Posterior cingulate gyrus (tissue), 11 donors: ENCODE measurements around the gene MYADM.
"Not testable (repeated sequence)": the region's sequence is repeated elsewhere in the genome, so short reads cannot be mapped to it uniquely, and the experiment has no call there.

Source experiments
- DNase-seq, 10 donors: peaks; one replicate each; pipeline versions ENCODE4 v3.0.0 to v3.0.0-alpha.2; 2020 to 2021; ENCODE audit warnings: mixed read lengths in 3 of 10
- intact Hi-C: fragments of 100-400 bp; cut with DNase I; formaldehyde crosslinking; loops from one replicate; pipeline ENCODE4 v1.15.1; 2023

Gene MYADM

GRCh38 chr19:53868091-53868891, 608 bp downstream of the MYADM start:
- intact Hi-C loops, result no loop called here
- DNase-seq, result peak in 3 of 10 donors; percentile 20 to 88 (median 83)

GRCh38 chr19:53868892-53869804, 1.5 kb downstream of the MYADM start:
- intact Hi-C loops, result no loop called here

GRCh38 chr19:53869805-53870484, 2.3 kb downstream of the MYADM start:
- DNase-seq, intact Hi-C loops: not testable (repeated sequence)

More at GRCh38 chr19:53868892-53869804, 1.5 kb downstream of the MYADM start:
- peak; percentile 37 to 92 (median 63) for DNase-seq

- no peak for DNase-seq
- intact Hi-C loops, result no loop called here
These were observed 2.8 kb downstream of the MYADM start for GRCh38 chr19:53870485-53870844.

- DNase-seq, result no peak
- intact Hi-C loops, result no loop called here
These were observed 3.8 kb downstream of the MYADM start for GRCh38 chr19:53871454-53871853.

- DNase-seq, result peak in 1 of 10 donors; percentile 23
- intact Hi-C loops, result no loop called here
These were observed 5.1 kb downstream of the MYADM start for GRCh38 chr19:53872762-53873161.

GRCh38 chr19:53873773-53874605, 6.3 kb downstream of the MYADM start:
- intact Hi-C loops, result no loop called here
- DNase-seq, result peak in 1 of 10 donors; percentile 64

GRCh38 chr19:53874606-53874990, 6.9 kb downstream of the MYADM start:
- no peak for DNase-seq
- intact Hi-C loops, result no loop called here

- peak in 1 of 10 donors; percentile 44 for DNase-seq
- intact Hi-C loops, result no loop called here
These were observed 8.1 kb downstream of the MYADM start for GRCh38 chr19:53875602-53876325.

- DNase-seq, result no peak
- intact Hi-C loops, result no loop called here
These were observed 9.1 kb downstream of the MYADM start for GRCh38 chr19:53876651-53877224.

GRCh38 chr19:53877361-53877766, 9.7 kb downstream of the MYADM start:
- intact Hi-C loops, result no loop called here

GRCh38 chr19:53878776-53879139, 11.1 kb downstream of the MYADM start:
- intact Hi-C loops, result no loop called here
- no peak for DNase-seq

More at GRCh38 chr19:53877361-53877766, 9.7 kb downstream of the MYADM start:
- no peak for DNase-seq

GRCh38 chr19:53879140-53880081, 11.7 kb downstream of the MYADM start:
- peak; percentile 88 to 99 (median 96) for DNase-seq
- intact Hi-C loops, result no loop called here

GRCh38 chr19:53880711-53881481, 13.2 kb downstream of the MYADM start:
- no peak for DNase-seq
- intact Hi-C loops, result no loop called here

- DNase-seq, result peak in 8 of 10 donors; percentile 44 to 94 (median 68)
- intact Hi-C loops, result no loop called here
These were observed 14.1 kb downstream of the MYADM start, which contains the start of gene PRKCG for GRCh38 chr19:53881482-53882390. TSS of gene PRKCG (plus strand) at chr19:53882197. CDS start at chr19:53882495, 298 bp downstream.
